Adrenal gland (tissue), 5 donors: ENCODE results near the gene CEP250.

Experiments
- POLR2A ChIP-seq, 2 donors: fragments of 450-650 bp; IDR thresholded peaks; one replicate each; pipeline ENCODE4 v1.6.1; 2017; ENCODE audit warnings: antibody characterized with exemption in 2 of 2, mild to moderate bottlenecking in 2 of 2, moderate library complexity in 1 of 2
- TF ChIP-seq, protein P1 (sequence below), 6 experiments: fragments of 450-650 bp in 4 of 6; fragments of 200-600 bp in 2 of 6; sonication (generic) in 1 of 6; IDR thresholded peaks; 1 replicate in 5 of 6; 2 replicates in 1 of 6; pipeline versions ENCODE4 v1.5.1 to v1.8.0; 2016 to 2021; ENCODE audit warnings: antibody characterized with exemption in 6 of 6, mild to moderate bottlenecking in 2 of 6, moderate library complexity in 1 of 6
- donor health status: DM: no; HTN: no; CAD: no.

- TF ChIP-seq, protein P1, sequence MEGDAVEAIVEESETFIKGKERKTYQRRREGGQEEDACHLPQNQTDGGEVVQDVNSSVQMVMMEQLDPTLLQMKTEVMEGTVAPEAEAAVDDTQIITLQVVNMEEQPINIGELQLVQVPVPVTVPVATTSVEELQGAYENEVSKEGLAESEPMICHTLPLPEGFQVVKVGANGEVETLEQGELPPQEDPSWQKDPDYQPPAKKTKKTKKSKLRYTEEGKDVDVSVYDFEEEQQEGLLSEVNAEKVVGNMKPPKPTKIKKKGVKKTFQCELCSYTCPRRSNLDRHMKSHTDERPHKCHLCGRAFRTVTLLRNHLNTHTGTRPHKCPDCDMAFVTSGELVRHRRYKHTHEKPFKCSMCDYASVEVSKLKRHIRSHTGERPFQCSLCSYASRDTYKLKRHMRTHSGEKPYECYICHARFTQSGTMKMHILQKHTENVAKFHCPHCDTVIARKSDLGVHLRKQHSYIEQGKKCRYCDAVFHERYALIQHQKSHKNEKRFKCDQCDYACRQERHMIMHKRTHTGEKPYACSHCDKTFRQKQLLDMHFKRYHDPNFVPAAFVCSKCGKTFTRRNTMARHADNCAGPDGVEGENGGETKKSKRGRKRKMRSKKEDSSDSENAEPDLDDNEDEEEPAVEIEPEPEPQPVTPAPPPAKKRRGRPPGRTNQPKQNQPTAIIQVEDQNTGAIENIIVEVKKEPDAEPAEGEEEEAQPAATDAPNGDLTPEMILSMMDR (IDR thresholded peaks at IDR 0.05) = no peak
- no peak for TF ChIP-seq POLR2A (IDR thresholded peaks at IDR 0.05)
Measured at GRCh38 chr20:35421322-35421721, 34.1 kb upstream of the CEP250 start.
